WI38 (cell line): ENCODE results near the gene PAX6.

Experiments used
- H3K4me3 ChIP-seq: 2 replicates; pipeline ENCODE4 v1.5.1; 2011; ENCODE audit warnings: low read depth, mild to moderate bottlenecking, control low read depth, low read length
- CTCF ChIP-seq: IDR thresholded peaks from 2 replicates; pipeline ENCODE4 v1.5.1; 2012; ENCODE audit warnings: low read depth, mild to moderate bottlenecking, control low read depth, low read length

The PAX6 gene

DNA sequence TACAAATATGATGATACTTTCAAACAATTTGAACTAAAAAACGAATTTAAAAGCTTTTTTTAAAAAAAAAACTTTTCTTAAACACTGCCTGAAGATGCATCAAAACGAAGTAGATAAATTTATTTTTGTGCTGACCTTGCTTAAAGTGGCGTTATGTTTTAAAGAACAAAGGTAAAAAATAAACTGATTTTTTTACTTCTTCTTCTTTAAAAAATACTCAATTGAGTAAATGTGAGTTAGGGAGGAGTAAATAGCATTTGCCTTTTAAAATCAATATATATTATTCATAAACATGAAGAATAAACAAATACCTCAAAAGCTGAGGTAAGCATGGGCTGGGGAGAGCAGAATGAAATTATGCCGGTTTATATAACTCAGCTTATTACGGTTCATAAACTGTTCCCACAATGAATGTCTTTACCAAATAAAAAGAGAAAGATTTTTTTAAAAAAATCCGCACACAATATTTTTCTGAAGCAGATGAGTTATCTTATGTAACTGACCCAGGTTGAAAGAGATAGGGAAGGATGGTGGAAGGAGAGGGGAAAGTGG lies 9.0 kb downstream of the PAX6 start:
- H3K4me3 ChIP-seq: no peak overlapping the region
- no peak for TF ChIP-seq CTCF

DNA sequence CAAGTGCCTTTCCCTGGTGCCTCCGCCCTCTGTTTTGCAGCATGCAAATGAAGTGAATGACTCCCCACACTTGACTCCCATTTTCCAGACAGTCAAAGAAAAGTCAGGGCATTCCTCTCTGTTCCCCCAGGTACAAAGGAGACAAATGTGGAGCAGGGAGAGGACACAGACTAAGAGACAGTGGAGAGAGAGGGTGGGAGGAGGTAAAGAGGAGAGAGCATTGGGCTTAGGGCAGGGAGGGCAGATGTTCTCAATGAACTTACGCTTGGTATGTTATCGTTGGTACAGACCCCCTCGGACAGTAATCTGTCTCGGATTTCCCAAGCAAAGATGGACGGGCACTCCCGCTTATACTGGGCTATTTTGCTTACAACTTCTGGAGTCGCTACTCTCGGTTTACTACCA lies 9.8 kb downstream of the PAX6 start:
- no peak overlapping the region for H3K4me3 ChIP-seq
- TF ChIP-seq CTCF: no peak

- TF ChIP-seq CTCF: no peak
- no peak overlapping the region for H3K4me3 ChIP-seq
These were observed 10.5 kb downstream of the PAX6 start for GRCh38 chr11:31800398-31801265.

DNA sequence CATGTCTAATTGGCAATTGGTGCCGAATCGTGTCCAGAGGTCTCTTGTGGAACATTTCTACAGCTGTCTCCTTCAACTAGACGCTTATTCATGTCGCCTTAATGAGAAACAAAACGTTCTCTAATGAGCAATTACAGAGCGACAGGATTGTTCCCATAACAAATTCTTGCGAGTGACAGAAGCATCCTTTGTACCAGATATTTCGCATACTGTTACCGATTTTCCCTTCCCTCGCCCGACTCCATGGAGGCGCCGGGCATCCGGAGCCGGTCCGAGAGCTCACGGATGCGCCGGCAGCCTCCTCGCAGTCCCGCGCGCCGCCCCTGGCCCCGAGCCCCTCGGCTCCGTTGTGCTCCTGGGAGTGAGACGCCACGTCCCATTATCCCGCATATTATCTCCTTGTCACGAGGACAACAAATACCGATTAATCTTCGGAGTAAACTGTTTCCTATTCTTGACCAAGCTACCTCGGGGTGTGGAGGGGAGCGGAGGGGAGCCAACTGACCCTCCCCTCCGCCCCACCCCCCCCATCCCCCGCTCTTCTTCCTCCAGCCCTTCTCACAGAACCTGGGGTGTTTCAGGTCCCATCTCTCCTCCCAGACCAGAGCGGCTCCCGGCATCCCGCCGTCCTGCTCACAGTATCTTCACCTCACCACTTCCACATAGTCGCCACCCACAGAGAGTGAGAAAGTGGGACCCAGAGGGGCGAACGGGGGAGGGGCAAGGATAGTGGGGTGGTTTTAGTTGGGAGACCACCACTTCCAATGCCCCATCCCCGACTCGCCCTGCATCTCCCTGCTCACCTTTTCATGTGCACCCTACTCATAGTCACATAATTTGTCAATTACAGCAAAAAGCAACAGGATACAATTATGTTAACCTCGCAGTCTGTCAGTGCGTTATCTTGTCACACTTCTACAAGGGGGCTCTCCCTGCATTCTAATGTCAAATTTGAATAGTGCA lies 11.4 kb downstream of the PAX6 start:
- TF ChIP-seq CTCF: no peak
- no peak overlapping the region for H3K4me3 ChIP-seq

GRCh38 chr11:31798554-31799434 lies 12.3 kb downstream of the PAX6 start:
- H3K4me3 ChIP-seq: no peak overlapping the region
- peak; percentile 30 for TF ChIP-seq CTCF

DNA sequence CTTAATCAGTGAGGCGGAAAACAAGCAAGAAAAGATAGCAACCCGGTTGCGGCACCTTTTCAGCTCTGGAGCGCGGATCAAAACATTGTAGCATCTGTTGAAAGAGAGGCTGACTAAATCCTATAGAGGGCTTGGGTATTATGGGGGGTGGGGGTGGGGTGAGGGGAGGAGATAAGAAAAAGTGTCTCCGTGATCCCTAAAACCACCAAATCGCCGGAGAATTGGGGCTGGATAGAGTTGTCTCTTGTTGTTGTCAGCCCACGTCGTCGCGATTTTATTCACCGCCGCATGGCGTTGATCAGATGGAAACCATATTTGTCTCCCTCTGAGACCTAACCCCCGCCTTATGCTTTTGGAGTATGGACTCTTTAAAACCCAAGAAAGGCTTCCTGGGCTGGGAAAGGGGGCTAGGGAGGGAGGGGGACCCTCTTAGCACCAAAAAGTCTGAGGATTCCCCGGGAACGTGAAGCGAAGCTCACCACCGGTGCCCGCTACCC lies 13.0 kb downstream of the PAX6 start:
- no peak overlapping the region for H3K4me3 ChIP-seq
- TF ChIP-seq CTCF: no peak
